NT2/D1 (cell line): ENCODE measurements around the gene FGF11.

ENCODE experiments used
- SUZ12 ChIP-seq: IDR thresholded peaks from 2 replicates; pipeline ENCODE4 v1.6.1; 2011; ENCODE audit not compliant: insufficient read length, insufficient read depth; ENCODE audit errors: extremely low read depth
- YY1 ChIP-seq: IDR thresholded peaks from 2 replicates; pipeline ENCODE4 v1.6.1; 2011; ENCODE audit not compliant: insufficient read length, insufficient read depth
- ZNF274 ChIP-seq: IDR thresholded peaks from 2 replicates; pipeline ENCODE4 v1.6.1; 2011; ENCODE audit warnings: mild to moderate bottlenecking, low read depth, low read length

DNA sequence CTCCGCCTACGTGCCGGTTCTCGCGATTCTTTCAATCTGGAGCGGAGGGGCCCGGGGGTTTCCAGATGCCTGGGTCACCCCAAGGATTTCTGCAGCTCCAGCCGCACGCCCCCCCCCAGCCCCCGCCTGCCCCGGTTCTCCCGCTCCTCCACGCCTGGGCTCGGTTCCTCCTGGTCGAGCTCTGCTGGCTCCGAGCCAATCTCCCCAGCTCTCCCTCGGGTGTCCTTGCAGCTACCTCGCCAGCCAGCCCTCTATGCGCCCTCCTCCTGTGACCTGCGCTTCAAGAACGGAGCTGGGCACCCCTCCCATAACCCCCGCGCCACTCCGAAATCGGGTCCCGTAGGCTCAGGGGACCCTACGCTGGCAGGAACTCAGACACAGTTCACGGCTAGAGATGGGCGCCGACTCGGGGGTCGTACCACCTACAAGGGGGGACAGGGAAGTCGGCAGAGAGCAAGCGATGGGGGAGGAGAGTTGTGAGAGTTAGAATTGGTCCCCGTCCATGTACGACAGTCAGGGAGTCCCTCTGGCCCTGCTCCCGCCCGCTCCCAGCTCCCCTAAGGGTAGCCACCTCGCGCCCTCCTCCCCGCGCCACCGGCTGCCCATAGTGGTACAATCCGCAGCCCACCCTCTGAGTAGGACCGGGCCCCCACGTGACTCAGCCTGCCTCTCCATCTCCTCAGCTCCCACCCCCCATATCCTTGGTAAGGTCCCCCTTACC lies 961 bp downstream of the FGF11 start:
- TF ChIP-seq YY1 (no peak), ZNF274 (no peak), SUZ12 (no peak)
